Stimulated activated CD4-positive, alpha-beta T cell treated with anti-CD3 and anti-CD28 coated beads, Interleukin-12 subunit alpha, Interleukin-12 subunit beta, amount 100 ng/mL, for 4 hours (primary cell): Measurements from ENCODE around the gene HDAC10.

ENCODE experiments used
- DNase-seq: peaks from one replicate; pipeline ENCODE4 v3.0.0-alpha.2; 2020

The HDAC10 gene

GRCh38 chr22:50250555-50251476 is at the start of gene HDAC10:
Gene HDAC10 (minus strand): TSS chr22:50251265. CDS start chr22:50251032, 233 bp downstream.
- DNase-seq, result peak; percentile 77

GRCh38 chr22:50300620-50301257 is 49.7 kb upstream of the HDAC10 start:
- no peak for DNase-seq

GRCh38 chr22:50299785-50300619 is 48.9 kb upstream of the HDAC10 start:
- no peak for DNase-seq

GRCh38 chr22:50298937-50299784 is 48.1 kb upstream of the HDAC10 start:
- no peak for DNase-seq

- no peak for DNase-seq
Observed at GRCh38 chr22:50298266-50298637, 47.2 kb upstream of the HDAC10 start.

- DNase-seq, result no peak
Observed at GRCh38 chr22:50297510-50298265, 46.6 kb upstream of the HDAC10 start.

GRCh38 chr22:50296658-50297490 is 45.8 kb upstream of the HDAC10 start:
- no peak for DNase-seq

- DNase-seq, result no peak
Observed at GRCh38 chr22:50294319-50294656, 43.2 kb upstream of the HDAC10 start.

GRCh38 chr22:50293441-50294318 is 42.6 kb upstream of the HDAC10 start:
- DNase-seq, result no peak

GRCh38 chr22:50292643-50293440 is 41.8 kb upstream of the HDAC10 start:
- DNase-seq, result no peak

GRCh38 chr22:50289942-50290630 is 39.0 kb upstream of the HDAC10 start:
- DNase-seq, result no peak

GRCh38 chr22:50289151-50289941 is 38.3 kb upstream of the HDAC10 start:
- DNase-seq, result no peak

GRCh38 chr22:50287731-50288130 is 36.7 kb upstream of the HDAC10 start:
- DNase-seq, result no peak

GRCh38 chr22:50286701-50287318 is 35.7 kb upstream of the HDAC10 start:
- DNase-seq, result no peak

GRCh38 chr22:50286275-50286674 is 35.2 kb upstream of the HDAC10 start:
- DNase-seq, result no peak

GRCh38 chr22:50285568-50286229 is 34.6 kb upstream of the HDAC10 start:
- DNase-seq, result no peak
